ENCODE measurements around the gene CAPRIN1. TPM values are rescaled to one million over a fixed set of nuclear protein-coding genes. Genes with fewer than 3 reads are reported as not detected.
"Not testable (repeated sequence)": the region's sequence is repeated elsewhere in the genome, so short reads cannot be mapped to it uniquely, and the experiment has no call there.

CAPRIN1 gene
- total RNA-seq, 1 donor from 2014 or later = 191 TPM

- Histone ChIP-seq H3K4me3 (ENCODE audit: low read depth, low read length) (no peak overlapping the region), H3K36me3 (ENCODE audit: control insufficient read depth, insufficient read depth, low read length) (peaks cover 2% of the 10 kb centered on the region), H3K27me3 (ENCODE audit: control insufficient read depth, insufficient read depth, low read length) (no peaks in the 10 kb centered on the region)
- no peak for TF ChIP-seq CTCF (IDR thresholded peaks at IDR 0.05; ENCODE audit: insufficient read depth, low read length, poor library complexity, severe bottlenecking)
- no peak for DNase-seq (ENCODE audit: low read depth)
Measured at GRCh38 chr11:34064291-34064690, 12.8 kb downstream of the CAPRIN1 start.

- H3K27me3 ChIP-seq (ENCODE audit: control insufficient read depth, insufficient read depth, low read length) = no peaks in the 10 kb centered on the region
- no peak overlapping the region for H3K4me3 ChIP-seq (ENCODE audit: low read depth, low read length)
- peaks cover 2% of the 10 kb centered on the region for H3K36me3 ChIP-seq (ENCODE audit: control insufficient read depth, insufficient read depth, low read length)
- no peak for DNase-seq (ENCODE audit: low read depth)
- peak; percentile 13 for TF ChIP-seq CTCF (IDR thresholded peaks at IDR 0.05; ENCODE audit: insufficient read depth, low read length, poor library complexity, severe bottlenecking)
Measured at GRCh38 chr11:34065505-34066203, 14.1 kb downstream of the CAPRIN1 start.

- DNase-seq (ENCODE audit: low read depth) = not testable (repeated sequence)
Measured at GRCh38 chr11:34066766-34067165, 15.2 kb downstream of the CAPRIN1 start.

GRCh38 chr11:34067383-34068065 lies 16.0 kb downstream of the CAPRIN1 start:
- no peak for TF ChIP-seq CTCF (IDR thresholded peaks at IDR 0.05; ENCODE audit: insufficient read depth, low read length, poor library complexity, severe bottlenecking)
- H3K4me3 ChIP-seq (ENCODE audit: low read depth, low read length) = no peak overlapping the region
- no peak for DNase-seq (ENCODE audit: low read depth)
- no peaks in the 10 kb centered on the region for H3K36me3 ChIP-seq (ENCODE audit: control insufficient read depth, insufficient read depth, low read length)
- H3K27me3 ChIP-seq (ENCODE audit: control insufficient read depth, insufficient read depth, low read length) = no peaks in the 10 kb centered on the region

More at GRCh38 chr11:34066766-34067165, 15.2 kb downstream of the CAPRIN1 start:
- H3K4me3 ChIP-seq (ENCODE audit: low read depth, low read length); H3K36me3 ChIP-seq (ENCODE audit: control insufficient read depth, insufficient read depth, low read length); H3K27me3 ChIP-seq (ENCODE audit: control insufficient read depth, insufficient read depth, low read length): not testable (repeated sequence)

GRCh38 chr11:34068111-34068510 lies 16.6 kb downstream of the CAPRIN1 start:
- DNase-seq (ENCODE audit: low read depth) = no peak
- TF ChIP-seq CTCF (IDR thresholded peaks at IDR 0.05; ENCODE audit: insufficient read depth, low read length, poor library complexity, severe bottlenecking) = no peak
- Histone ChIP-seq H3K4me3 (ENCODE audit: low read depth, low read length) (no peak overlapping the region), H3K36me3 (ENCODE audit: control insufficient read depth, insufficient read depth, low read length) (no peaks in the 10 kb centered on the region), H3K27me3 (ENCODE audit: control insufficient read depth, insufficient read depth, low read length) (no peaks in the 10 kb centered on the region)

GRCh38 chr11:34071306-34071705 lies 19.8 kb downstream of the CAPRIN1 start:
- not testable (repeated sequence) for H3K4me3 ChIP-seq (ENCODE audit: low read depth, low read length); H3K36me3 ChIP-seq (ENCODE audit: control insufficient read depth, insufficient read depth, low read length); DNase-seq (ENCODE audit: low read depth); H3K27me3 ChIP-seq (ENCODE audit: control insufficient read depth, insufficient read depth, low read length)

- Histone ChIP-seq H3K27me3 (ENCODE audit: control insufficient read depth, insufficient read depth, low read length) (no peaks in the 10 kb centered on the region), H3K36me3 (ENCODE audit: control insufficient read depth, insufficient read depth, low read length) (no peaks in the 10 kb centered on the region), H3K4me3 (ENCODE audit: low read depth, low read length) (no peak overlapping the region)
- DNase-seq (ENCODE audit: low read depth) = no peak
- no peak for TF ChIP-seq CTCF (IDR thresholded peaks at IDR 0.05; ENCODE audit: insufficient read depth, low read length, poor library complexity, severe bottlenecking)
Measured at GRCh38 chr11:34072041-34072440, 20.5 kb downstream of the CAPRIN1 start.

Measured in kidney epithelial cell (primary cell).